Urinary bladder (tissue), 4 donors: Measurements from ENCODE around the gene FMNL2. TPM values are rescaled to one million over a fixed set of nuclear protein-coding genes. Genes with fewer than 3 reads are reported as not detected.
"Not testable (repeated sequence)": the region's sequence is repeated elsewhere in the genome, so short reads cannot be mapped to it uniquely, and the experiment has no call there.

ENCODE experiments used
- DNase-seq: peaks from one replicate; pipeline ENCODE4 v3.0.0-alpha.2; 2015; ENCODE audit errors: extremely low spot score
- H3K27ac ChIP-seq: one replicate; pipeline ENCODE4 v1.5.1; 2013; ENCODE audit warnings: low read depth, mild to moderate bottlenecking, moderate library complexity
- H3K36me3 ChIP-seq: one replicate; pipeline ENCODE4 v1.6.1; 2013; ENCODE audit warnings: mild to moderate bottlenecking, moderate library complexity; ENCODE audit not compliant: insufficient read depth
- H3K4me1 ChIP-seq: one replicate; pipeline ENCODE4 v1.6.1; 2013; ENCODE audit warnings: mild to moderate bottlenecking, moderate library complexity; ENCODE audit not compliant: insufficient read depth
- H3K4me3 ChIP-seq: one replicate; pipeline ENCODE4 v1.5.1; 2013; ENCODE audit warnings: low read depth, low read length
- WGBS: extraction: QIAGEN DNeasy Blood & Tissue Kit; methylation state at CpG from one replicate; pipeline ENCODE4 v1.1.7; 2013; 5-methylcytosine and 5-hydroxymethylcytosine counted together
- polyA plus RNA-seq: library from polyadenylated mRNA; stranded (reverse); fragments of 200-250 nt; gene quantifications from one replicate; pipeline ENCODE4 v1.2.3, GENCODE V29; 2013
- total RNA-seq: library from RNA; depleted of rRNA; stranded (reverse); fragments of >200 nt; gene quantifications from one replicate; pipeline ENCODE4 v1.2.3, GENCODE V29; 2014
- donor health status: healthy with polysubstance abuse.
- donor health status: healthy.

FMNL2 gene
- total and polyA plus RNA-seq, 2 donors = 27.7 to 77.6 TPM

- 47% methylated on average over 6 of the region's 6 CpGs for WGBS
- H3K27ac ChIP-seq = no peak overlapping the region
- H3K4me1 ChIP-seq = peaks cover 6% of the 10 kb centered on the region
- no peaks in the 10 kb centered on the region for H3K36me3 ChIP-seq
- no peak for DNase-seq
- H3K4me3 ChIP-seq = no peak overlapping the region
Observed at GRCh38 chr2:152466041-152466440, 131.1 kb downstream of the FMNL2 start.

- Histone ChIP-seq H3K4me1 (peaks cover 7% of the 10 kb centered on the region), H3K27ac (no peak overlapping the region), H3K4me3 (no peak overlapping the region), H3K36me3 (no peaks in the 10 kb centered on the region)
- no peak for DNase-seq
- 24% methylated on average over 10 of the region's 10 CpGs for WGBS
Observed at GRCh38 chr2:152466980-152467676, 132.2 kb downstream of the FMNL2 start.

- H3K27ac ChIP-seq = no peak overlapping the region
- H3K4me3 ChIP-seq = no peak overlapping the region
- H3K4me1 ChIP-seq = peaks cover 7% of the 10 kb centered on the region
- WGBS = 47% methylated on average over 4 of the region's 4 CpGs
- no peaks in the 10 kb centered on the region for H3K36me3 ChIP-seq
- DNase-seq = no peak
Observed at GRCh38 chr2:152467677-152468410, 132.9 kb downstream of the FMNL2 start.

- Histone ChIP-seq H3K4me3 (no peak overlapping the region), H3K4me1 (peaks cover 7% of the 10 kb centered on the region), H3K27ac (no peak overlapping the region), H3K36me3 (no peaks in the 10 kb centered on the region)
- no peak for DNase-seq
- 50% methylated on average over 8 of the region's 8 CpGs for WGBS
Observed at GRCh38 chr2:152468899-152469692, 134.1 kb downstream of the FMNL2 start.

GRCh38 chr2:152470861-152471854, 136.2 kb downstream of the FMNL2 start:
- WGBS = 54% methylated on average over 12 of the region's 12 CpGs
- H3K36me3 ChIP-seq = no peaks in the 10 kb centered on the region
- no peak for DNase-seq
- peaks cover 7% of the 10 kb centered on the region for H3K4me1 ChIP-seq
- H3K4me3 ChIP-seq = no peak overlapping the region
- H3K27ac ChIP-seq = no peak overlapping the region

GRCh38 chr2:152472481-152472887, 137.5 kb downstream of the FMNL2 start:
- Histone ChIP-seq H3K27ac (no peak overlapping the region), H3K36me3 (no peaks in the 10 kb centered on the region), H3K4me1 (peaks cover 7% of the 10 kb centered on the region), H3K4me3 (no peak overlapping the region)
- WGBS = 89% methylated on average over 1 of the region's 1 CpG
- no peak for DNase-seq

- WGBS = 89% methylated on average over 1 of the region's 1 CpG
- H3K27ac ChIP-seq = no peak overlapping the region
- peaks cover 1% of the 10 kb centered on the region for H3K4me1 ChIP-seq
- H3K36me3 ChIP-seq = no peaks in the 10 kb centered on the region
- DNase-seq = no peak
- no peak overlapping the region for H3K4me3 ChIP-seq
Observed at GRCh38 chr2:152473151-152473857, 138.3 kb downstream of the FMNL2 start.

- WGBS = 87% methylated on average over 5 of the region's 5 CpGs
- not testable (repeated sequence) for H3K27ac ChIP-seq, H3K4me1 ChIP-seq, H3K36me3 ChIP-seq, H3K4me3 ChIP-seq, DNase-seq
Observed at GRCh38 chr2:152474523-152474922, 139.5 kb downstream of the FMNL2 start.

GRCh38 chr2:152475982-152476381, 141.0 kb downstream of the FMNL2 start:
- H3K4me3 ChIP-seq = no peak overlapping the region
- H3K27ac ChIP-seq = no peak overlapping the region
- DNase-seq = no peak
- peaks cover 1% of the 10 kb centered on the region for H3K4me1 ChIP-seq
- no peaks in the 10 kb centered on the region for H3K36me3 ChIP-seq

- Histone ChIP-seq H3K36me3 (no peaks in the 10 kb centered on the region), H3K4me1 (no peaks in the 10 kb centered on the region), H3K4me3 (no peak overlapping the region), H3K27ac (no peak overlapping the region)
- 82% methylated on average over 6 of the region's 6 CpGs for WGBS
- no peak for DNase-seq
Observed at GRCh38 chr2:152477347-152478092, 142.5 kb downstream of the FMNL2 start.

- Histone ChIP-seq H3K27ac (no peak overlapping the region), H3K36me3 (no peaks in the 10 kb centered on the region), H3K4me3 (no peak overlapping the region), H3K4me1 (no peaks in the 10 kb centered on the region)
- no peak for DNase-seq
- WGBS = 80% methylated on average over 3 of the region's 3 CpGs
Observed at GRCh38 chr2:152479282-152479681, 144.3 kb downstream of the FMNL2 start.

GRCh38 chr2:152480821-152481399, 145.9 kb downstream of the FMNL2 start:
- DNase-seq = no peak
- H3K4me1 ChIP-seq = no peaks in the 10 kb centered on the region
- 83% methylated on average over 4 of the region's 4 CpGs for WGBS
- H3K4me3 ChIP-seq = no peak overlapping the region
- no peaks in the 10 kb centered on the region for H3K36me3 ChIP-seq
- no peak overlapping the region for H3K27ac ChIP-seq
